Breast epithelium (tissue), 4 donors: ENCODE measurements around the gene CD99L2. TPM values are rescaled to one million over a fixed set of nuclear protein-coding genes. Genes with fewer than 3 reads are reported as not detected.

Experiments used
- DNase-seq, 2 donors: peaks; one replicate each; pipeline ENCODE4 v3.0.0-alpha.2; 2019; ENCODE audit warnings: low spot score in 2 of 2
- H3K27ac ChIP-seq, 2 donors: fragments of 200-600 bp; sonication (generic) in 1 of 2; one replicate each; pipeline ENCODE4 v1.5.1; 2016 to 2019; ENCODE audit warnings: mild to moderate bottlenecking in 1 of 2
- H3K27me3 ChIP-seq, 2 donors: fragments of 200-600 bp; sonication (generic) in 1 of 2; one replicate each; pipeline versions ENCODE4 v1.5.1 to v1.6.0; 2017 to 2019; ENCODE audit warnings: control low read depth in 1 of 2, mild to moderate bottlenecking in 1 of 2
- H3K36me3 ChIP-seq: fragments of 200-600 bp; one replicate; pipeline ENCODE4 v1.5.1; 2019
- H3K4me1 ChIP-seq, 2 donors: fragments of 200-600 bp; sonication (generic); one replicate each; pipeline ENCODE4 v1.5.1; 2016 to 2019; ENCODE audit warnings: control low read depth in 1 of 2
- H3K4me3 ChIP-seq, 3 donors: fragments of 200-600 bp; sonication (generic); 1 replicate in 2 of 3; 2 replicates in 1 of 3; pipeline ENCODE4 v1.5.1; 2016 to 2019; ENCODE audit warnings: mild to moderate bottlenecking in 3 of 3, moderate library complexity in 2 of 3
- H3K9me3 ChIP-seq, 2 donors: fragments of 200-600 bp; sonication (generic) in 1 of 2; one replicate each; pipeline ENCODE4 v1.5.1; 2016 to 2019; ENCODE audit warnings: control low read depth in 1 of 2
- POLR2A ChIP-seq: fragments of 450-650 bp; IDR thresholded peaks from one replicate; pipeline ENCODE4 v1.6.1; 2016; ENCODE audit warnings: antibody characterized with exemption, mild to moderate bottlenecking, moderate library complexity
- POLR2AphosphoS5 ChIP-seq, 3 donors: sonication (generic); formaldehyde crosslinking; IDR thresholded peaks; one replicate each; pipeline ENCODE4 v1.6.1; 2017; ENCODE audit warnings: antibody characterized with exemption in 3 of 3
- intact Hi-C: fragments of 100-400 bp; cut with DNase I; formaldehyde crosslinking; loops from one replicate; pipeline ENCODE4 v1.15.1; 2023; ENCODE audit warnings: low total_unique reads
- total RNA-seq, 3 donors: library from RNA; depleted of rRNA; stranded (reverse); fragments of >200 nt; gene quantifications; one replicate each; pipeline ENCODE4 v1.1.0, GENCODE V29; 2016
- TF ChIP-seq, protein P1 (sequence below), 3 donors: fragments of 450-650 bp; IDR thresholded peaks; one replicate each; pipeline ENCODE4 v1.5.1; 2016 to 2017; ENCODE audit warnings: antibody characterized with exemption in 3 of 3, mild to moderate bottlenecking in 3 of 3, moderate library complexity in 3 of 3

Gene CD99L2
- total RNA-seq, 3 donors from 2014 or later: 28.1 to 81.4 (median 32.1) TPM

DNA sequence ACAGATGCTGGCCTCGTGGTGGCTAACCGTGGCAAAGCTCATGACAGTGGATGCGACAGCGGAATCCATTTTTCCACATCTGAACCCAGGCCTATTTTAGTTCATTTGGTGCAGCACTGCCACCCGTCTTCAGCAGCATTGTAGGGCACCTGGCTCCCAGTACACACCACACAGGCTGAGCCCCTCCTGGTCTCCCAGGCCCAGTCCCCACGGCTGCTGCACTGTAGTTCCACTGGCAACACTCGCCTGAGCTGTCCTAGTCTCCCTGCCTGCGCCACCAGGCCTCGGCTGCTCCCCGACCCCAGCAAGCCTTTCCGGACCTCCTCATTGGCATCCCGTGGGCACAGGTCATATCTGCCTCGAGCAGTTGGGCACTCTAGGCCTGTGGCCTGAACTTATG, 129.1 kb downstream of the CD99L2 start:
- DNase-seq: no peak
- H3K36me3 ChIP-seq: no peaks in the 10 kb centered on the region
- no peaks in the 10 kb centered on the region for H3K9me3 ChIP-seq
- no peak overlapping the region for H3K4me3 ChIP-seq
- TF ChIP-seq POLR2A: no peak
- no peak for TF ChIP-seq POLR2AphosphoS5 (IDR thresholded peaks at IDR 0.05)
- TF ChIP-seq, protein P1, sequence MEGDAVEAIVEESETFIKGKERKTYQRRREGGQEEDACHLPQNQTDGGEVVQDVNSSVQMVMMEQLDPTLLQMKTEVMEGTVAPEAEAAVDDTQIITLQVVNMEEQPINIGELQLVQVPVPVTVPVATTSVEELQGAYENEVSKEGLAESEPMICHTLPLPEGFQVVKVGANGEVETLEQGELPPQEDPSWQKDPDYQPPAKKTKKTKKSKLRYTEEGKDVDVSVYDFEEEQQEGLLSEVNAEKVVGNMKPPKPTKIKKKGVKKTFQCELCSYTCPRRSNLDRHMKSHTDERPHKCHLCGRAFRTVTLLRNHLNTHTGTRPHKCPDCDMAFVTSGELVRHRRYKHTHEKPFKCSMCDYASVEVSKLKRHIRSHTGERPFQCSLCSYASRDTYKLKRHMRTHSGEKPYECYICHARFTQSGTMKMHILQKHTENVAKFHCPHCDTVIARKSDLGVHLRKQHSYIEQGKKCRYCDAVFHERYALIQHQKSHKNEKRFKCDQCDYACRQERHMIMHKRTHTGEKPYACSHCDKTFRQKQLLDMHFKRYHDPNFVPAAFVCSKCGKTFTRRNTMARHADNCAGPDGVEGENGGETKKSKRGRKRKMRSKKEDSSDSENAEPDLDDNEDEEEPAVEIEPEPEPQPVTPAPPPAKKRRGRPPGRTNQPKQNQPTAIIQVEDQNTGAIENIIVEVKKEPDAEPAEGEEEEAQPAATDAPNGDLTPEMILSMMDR (IDR thresholded peaks at IDR 0.05): no peak
- no peaks in the 10 kb centered on the region for H3K4me1 ChIP-seq
- no peak overlapping the region for H3K27ac ChIP-seq
- intact Hi-C loops: no loop called here
- no peaks in the 10 kb centered on the region for H3K27me3 ChIP-seq

DNA sequence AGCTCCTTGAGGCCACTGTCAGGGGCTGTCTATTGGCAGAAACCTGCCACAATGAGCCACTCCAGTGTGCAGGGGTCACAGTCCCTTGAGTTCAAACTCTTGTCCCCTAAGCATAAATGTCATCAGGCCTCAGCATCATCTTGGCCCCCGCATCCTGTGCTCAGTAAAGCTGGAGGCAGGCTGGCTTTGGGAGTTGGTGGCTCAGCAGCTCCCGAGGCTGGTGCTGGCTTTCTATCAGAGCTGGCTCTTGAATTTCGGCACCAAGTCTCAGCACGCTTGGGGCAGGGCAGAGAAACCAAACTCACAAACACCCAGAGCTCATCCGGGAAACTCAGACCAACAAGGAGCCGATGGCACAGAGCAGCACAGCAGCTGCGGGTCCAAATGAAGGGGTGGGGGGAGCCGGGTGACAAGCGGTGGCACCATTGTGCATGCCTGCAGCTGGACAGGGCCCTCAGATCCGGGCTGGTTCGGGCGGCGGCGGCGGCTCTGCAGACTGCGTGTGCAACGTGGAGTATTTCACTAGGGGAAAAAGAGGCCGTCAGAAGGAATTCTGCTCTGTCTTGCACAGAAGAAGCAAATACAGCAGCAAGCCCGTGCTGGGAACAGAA, 129.8 kb downstream of the CD99L2 start:
- Histone ChIP-seq H3K27me3 (no peaks in the 10 kb centered on the region), H3K9me3 (no peaks in the 10 kb centered on the region), H3K4me1 (no peaks in the 10 kb centered on the region), H3K4me3 (no peak overlapping the region), H3K27ac (peak overlapping the region in 1 of 2 donors; percentile 83), H3K36me3 (no peaks in the 10 kb centered on the region)
- TF ChIP-seq POLR2AphosphoS5 (IDR thresholded peaks at IDR 0.05) (no peak), POLR2A (no peak)
- TF ChIP-seq, protein P1 (IDR thresholded peaks at IDR 0.05): no peak
- intact Hi-C loops: no loop called here
- no peak for DNase-seq

- no peak for DNase-seq
- intact Hi-C loops: no loop called here
- Histone ChIP-seq H3K36me3 (no peaks in the 10 kb centered on the region), H3K27me3 (no peaks in the 10 kb centered on the region), H3K4me3 (no peak overlapping the region), H3K4me1 (no peaks in the 10 kb centered on the region), H3K27ac (peak overlapping the region in 1 of 2 donors; percentile 83), H3K9me3 (no peaks in the 10 kb centered on the region)
- TF ChIP-seq POLR2A (no peak), POLR2AphosphoS5 (IDR thresholded peaks at IDR 0.05) (no peak)
- TF ChIP-seq, protein P1 (IDR thresholded peaks at IDR 0.05): no peak
Measured at GRCh38 chrX:150768132-150768485, 130.4 kb downstream of the CD99L2 start.

DNA sequence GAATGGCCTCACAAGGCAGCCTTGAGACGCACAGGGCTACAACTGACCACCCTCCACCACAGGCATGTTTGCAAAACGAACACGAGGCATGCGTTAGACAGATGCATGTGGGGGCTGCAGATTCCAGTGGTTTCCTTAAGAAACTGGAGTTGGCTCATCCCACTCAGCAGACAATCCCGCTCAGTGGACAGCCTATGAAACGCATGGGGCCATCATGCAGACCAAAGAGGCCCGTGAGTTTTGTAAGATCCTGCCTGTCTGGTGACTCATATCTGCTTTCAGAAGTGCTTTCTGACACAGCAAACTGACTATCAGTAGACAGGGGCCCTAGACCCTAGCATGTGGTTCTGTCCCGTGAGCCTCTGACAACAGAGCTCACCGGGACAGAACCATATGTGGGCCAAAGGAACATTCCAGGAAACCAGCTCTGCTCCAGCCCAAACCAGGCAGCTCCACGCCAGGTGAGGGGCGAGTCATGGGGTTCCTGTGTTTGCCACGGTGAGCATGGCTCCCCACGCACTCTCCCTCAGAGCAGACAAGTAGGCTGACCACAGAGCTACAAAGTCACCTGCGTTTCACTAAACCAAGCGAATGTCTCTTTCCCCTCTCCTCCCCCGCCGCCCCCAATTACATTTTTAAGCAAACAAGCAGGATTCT, 130.9 kb downstream of the CD99L2 start:
- no peak for DNase-seq
- intact Hi-C loops: no loop called here
- H3K27ac ChIP-seq: peak overlapping the region in 1 of 2 donors; percentile 83
- no peaks in the 10 kb centered on the region for H3K4me1 ChIP-seq
- H3K4me3 ChIP-seq: no peak overlapping the region
- TF ChIP-seq POLR2A: no peak
- no peak for TF ChIP-seq POLR2AphosphoS5 (IDR thresholded peaks at IDR 0.05)
- TF ChIP-seq, protein P1 (IDR thresholded peaks at IDR 0.05): no peak
- H3K27me3 ChIP-seq: no peaks in the 10 kb centered on the region
- H3K9me3 ChIP-seq: no peaks in the 10 kb centered on the region
- H3K36me3 ChIP-seq: no peaks in the 10 kb centered on the region

GRCh38 chrX:150767045-150767395, 131.4 kb downstream of the CD99L2 start:
- no peaks in the 10 kb centered on the region for H3K36me3 ChIP-seq
- H3K9me3 ChIP-seq: no peaks in the 10 kb centered on the region
- intact Hi-C loops: no loop called here
- H3K4me3 ChIP-seq: no peak overlapping the region
- H3K27me3 ChIP-seq: no peaks in the 10 kb centered on the region
- H3K4me1 ChIP-seq: no peaks in the 10 kb centered on the region
- DNase-seq: no peak
- no peak for TF ChIP-seq POLR2AphosphoS5 (IDR thresholded peaks at IDR 0.05)
- TF ChIP-seq POLR2A: no peak
- TF ChIP-seq, protein P1 (IDR thresholded peaks at IDR 0.05): no peak
- peak overlapping the region in 1 of 2 donors; percentile 52 for H3K27ac ChIP-seq
